ENCODE data around the gene TMEM151B. TPM values are rescaled to one million over a fixed set of nuclear protein-coding genes. Genes with fewer than 3 reads are reported as not detected.
A peak's percentile ranks its signal among the peaks of the same experiment; 100 is the strongest.

The TMEM151B gene
- total and polyA plus RNA-seq, 7 donors = 0.04 to 0.07 TPM; not detected in 5

- intact Hi-C loops (cut with DNase I) = no loop called here
Observed at GRCh38 chr6:44250718-44251123, 19.5 kb upstream of the TMEM151B start.

GRCh38 chr6:44251576-44252524 is 18.4 kb upstream of the TMEM151B start:
- Histone ChIP-seq H3K27ac (peak overlapping the region; percentile 6), H3K4me1 (peaks cover 51% of the 10 kb centered on the region), H3K4me3 (no peak overlapping the region), H3K36me3 (ENCODE audit: insufficient read depth in 1 of 2, low read depth in 1 of 2) (peaks cover 20 to 81% of the 10 kb centered on the region in 2 donors), H3K27me3 (ENCODE audit: insufficient read depth in 3 of 3, low read length in 2 of 3) (no peaks in the 10 kb centered on the region), H3K9me3 (no peaks in the 10 kb centered on the region)
- DNase-seq (no peak), ATAC-seq (no peak)
- intact Hi-C loops (cut with DNase I) = no loop called here
- no peak for TF ChIP-seq CTCF (IDR thresholded peaks at IDR 0.05)
- WGBS, 3 donors = 91 to 92% (median 92%) methylated on average over 14 of the region's 14 CpGs

More at GRCh38 chr6:44250718-44251123, 19.5 kb upstream of the TMEM151B start:
- Histone ChIP-seq H3K9me3 (no peaks in the 10 kb centered on the region), H3K27ac (peak overlapping the region; percentile 6), H3K27me3 (ENCODE audit: insufficient read depth in 3 of 3, low read length in 2 of 3) (no peaks in the 10 kb centered on the region), H3K36me3 (ENCODE audit: insufficient read depth in 1 of 2, low read depth in 1 of 2) (peaks cover 20 to 79% of the 10 kb centered on the region in 2 donors), H3K4me1 (peaks cover 43% of the 10 kb centered on the region), H3K4me3 (peak overlapping the region; percentile 23)
- no peak for TF ChIP-seq CTCF (IDR thresholded peaks at IDR 0.05)
- DNase-seq (no peak), ATAC-seq (no peak)
- WGBS, 3 donors = 54 to 80% (median 59%) methylated on average over 3 of the region's 3 CpGs

DNA sequence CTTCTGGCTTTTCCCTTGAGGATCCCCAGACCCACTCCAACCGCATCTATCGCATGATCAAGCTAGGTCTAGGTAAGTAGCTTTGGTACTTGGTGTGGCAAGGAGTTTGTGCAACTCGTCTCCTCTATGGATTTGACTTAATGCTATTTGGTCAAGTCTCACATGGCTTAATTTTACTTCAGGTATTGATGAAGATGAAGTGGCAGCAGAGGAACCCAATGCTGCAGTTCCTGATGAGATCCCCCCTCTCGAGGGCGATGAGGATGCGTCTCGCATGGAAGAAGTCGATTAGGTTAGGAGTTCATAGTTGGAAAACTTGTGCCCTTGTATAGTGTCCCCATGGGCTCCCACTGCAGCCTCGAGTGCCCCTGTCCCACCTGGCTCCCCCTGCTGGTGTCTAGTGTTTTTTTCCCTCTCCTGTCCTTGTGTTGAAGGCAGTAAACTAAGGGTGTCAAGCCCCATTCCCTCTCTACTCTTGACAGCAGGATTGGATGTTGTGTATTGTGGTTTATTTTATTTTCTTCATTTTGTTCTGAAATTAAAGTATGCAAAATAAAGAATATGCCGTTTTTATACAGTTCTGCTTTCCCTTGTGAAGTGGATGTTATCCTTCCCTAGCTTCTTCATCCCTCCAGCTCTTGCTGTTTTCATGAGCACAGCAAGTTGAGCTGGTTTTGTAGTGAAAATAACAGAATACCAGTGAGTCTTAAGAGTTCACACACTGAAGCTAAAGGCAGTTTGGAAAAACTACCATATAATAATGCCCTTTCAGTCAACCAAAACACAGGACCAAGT is 16.7 kb upstream of the TMEM151B start:
- H3K4me1 ChIP-seq = peaks cover 54% of the 10 kb centered on the region
- peak; percentile 32 to 54 for DNase-seq
- intact Hi-C loops (cut with DNase I) = no loop called here
- H3K27me3 ChIP-seq (ENCODE audit: insufficient read depth in 3 of 3, low read length in 2 of 3) = no peaks in the 10 kb centered on the region
- ATAC-seq = no peak
- no peak overlapping the region for H3K4me3 ChIP-seq
- WGBS, 3 donors = 63 to 70% (median 66%) methylated on average over 10 of the region's 10 CpGs
- TF ChIP-seq CTCF (IDR thresholded peaks at IDR 0.05) = peak; percentile 42
- H3K27ac ChIP-seq = peak overlapping the region; percentile 46
- H3K36me3 ChIP-seq (ENCODE audit: insufficient read depth in 1 of 2, low read depth in 1 of 2) = peaks cover 20 to 74% of the 10 kb centered on the region in 2 donors
- H3K9me3 ChIP-seq = no peaks in the 10 kb centered on the region

- peaks cover 15 to 65% of the 10 kb centered on the region in 2 donors for H3K36me3 ChIP-seq (ENCODE audit: insufficient read depth in 1 of 2, low read depth in 1 of 2)
- WGBS, 3 donors = 62 to 71% (median 69%) methylated on average over 12 of the region's 12 CpGs
- intact Hi-C loops (cut with DNase I) = no loop called here
Observed at GRCh38 chr6:44254191-44255104, 15.8 kb upstream of the TMEM151B start.

More at GRCh38 chr6:44254191-44255104, 15.8 kb upstream of the TMEM151B start:
- DNase-seq = peak in 1 of 2 donors; percentile 56
- Histone ChIP-seq H3K27me3 (ENCODE audit: insufficient read depth in 3 of 3, low read length in 2 of 3) (no peaks in the 10 kb centered on the region), H3K27ac (peak overlapping the region; percentile 94), H3K4me1 (peaks cover 44% of the 10 kb centered on the region), H3K4me3 (no peak overlapping the region), H3K9me3 (no peaks in the 10 kb centered on the region)
- ATAC-seq = peak in 3 of 4 donors; percentile 0 to 3 (median 1)
- no peak for TF ChIP-seq CTCF (IDR thresholded peaks at IDR 0.05)
